Measurements from ENCODE around the gene RABGGTA. TPM values are rescaled to one million over a fixed set of nuclear protein-coding genes. Genes with fewer than 3 reads are reported as not detected.

Gene RABGGTA
- total and polyA plus RNA-seq, 2 donors (not counting 1 experiment from before 2014, with no cell fraction given), result 15.1 to 21.0 TPM

- Histone ChIP-seq H3K27me3 (ENCODE audit: control insufficient read depth, insufficient read depth, low read length) (no peaks in the 10 kb centered on the region), H3K27ac (ENCODE audit: insufficient read depth, low read length) (no peak overlapping the region), H3K9ac (ENCODE audit: insufficient read depth, low read length) (no peak overlapping the region), H3K9me3 (ENCODE audit: control insufficient read depth, insufficient read depth, low read depth, low read length) (no peaks in the 10 kb centered on the region), H3K4me1 (ENCODE audit: control insufficient read depth, extremely low read depth, insufficient read depth, low read length) (peaks cover 2% of the 10 kb centered on the region), H4K20me1 (ENCODE audit: control insufficient read depth, extremely low read depth, insufficient read depth, low read length) (no peaks in the 10 kb centered on the region), H3K79me2 (ENCODE audit: control insufficient read depth, insufficient read depth, low read length) (no peaks in the 10 kb centered on the region), H3K4me3 (replicated peaks in 1 of 4; ENCODE audit: control extremely low read depth in 1 of 4, insufficient read depth in 1 of 4, low read depth in 3 of 4, low read length in 4 of 4) (no peak overlapping the region), H2AFZ (ENCODE audit: low read length) (no peak overlapping the region), H3K36me3 (ENCODE audit: control insufficient read depth, insufficient read depth, low read length) (no peaks in the 10 kb centered on the region), H3K4me2 (ENCODE audit: extremely low read depth, insufficient read depth, low read length) (no peak overlapping the region)
- TF ChIP-seq CTCF (conservative IDR thresholded peaks at IDR 0.05 in 1 of 2, IDR thresholded peaks at IDR 0.05 in 1 of 2; ENCODE audit: low read depth in 1 of 2, low read length in 2 of 2) (no peak), EZH2 (IDR thresholded peaks at IDR 0.05; ENCODE audit: low read length, missing control alignments) (no peak)
- peak in 1 of 2 donors; percentile 65 for DNase-seq (ENCODE audit: low read depth in 2 of 2)
These were observed 19.5 kb downstream of the RABGGTA start for GRCh38 chr14:24251880-24252288.

GRCh38 chr14:24250354-24250753, 21.0 kb downstream of the RABGGTA start:
- Histone ChIP-seq H3K4me3 (replicated peaks in 1 of 4; ENCODE audit: control extremely low read depth in 1 of 4, insufficient read depth in 1 of 4, low read depth in 3 of 4, low read length in 4 of 4) (no peak overlapping the region), H3K27ac (ENCODE audit: insufficient read depth, low read length) (no peak overlapping the region), H3K9me3 (ENCODE audit: control insufficient read depth, insufficient read depth, low read depth, low read length) (no peaks in the 10 kb centered on the region), H3K4me2 (ENCODE audit: extremely low read depth, insufficient read depth, low read length) (no peak overlapping the region), H3K36me3 (ENCODE audit: control insufficient read depth, insufficient read depth, low read length) (no peaks in the 10 kb centered on the region), H3K79me2 (ENCODE audit: control insufficient read depth, insufficient read depth, low read length) (no peaks in the 10 kb centered on the region), H3K4me1 (ENCODE audit: control insufficient read depth, extremely low read depth, insufficient read depth, low read length) (peaks cover 2% of the 10 kb centered on the region), H2AFZ (ENCODE audit: low read length) (no peak overlapping the region), H3K9ac (ENCODE audit: insufficient read depth, low read length) (no peak overlapping the region), H4K20me1 (ENCODE audit: control insufficient read depth, extremely low read depth, insufficient read depth, low read length) (no peaks in the 10 kb centered on the region), H3K27me3 (ENCODE audit: control insufficient read depth, insufficient read depth, low read length) (no peaks in the 10 kb centered on the region)
- TF ChIP-seq EZH2 (IDR thresholded peaks at IDR 0.05; ENCODE audit: low read length, missing control alignments), result no peak
- DNase-seq (ENCODE audit: low read depth in 2 of 2), result no peak

- no peak overlapping the region for H2AFZ ChIP-seq (ENCODE audit: low read length)
- H3K79me2 ChIP-seq (ENCODE audit: control insufficient read depth, insufficient read depth, low read length), result no peaks in the 10 kb centered on the region
- H3K27ac ChIP-seq (ENCODE audit: insufficient read depth, low read length), result no peak overlapping the region
- H3K9me3 ChIP-seq (ENCODE audit: control insufficient read depth, insufficient read depth, low read depth, low read length), result no peaks in the 10 kb centered on the region
- no peaks in the 10 kb centered on the region for H3K36me3 ChIP-seq (ENCODE audit: control insufficient read depth, insufficient read depth, low read length)
- H3K4me1 ChIP-seq (ENCODE audit: control insufficient read depth, extremely low read depth, insufficient read depth, low read length), result peaks cover 2% of the 10 kb centered on the region
- no peak overlapping the region for H3K4me3 ChIP-seq (replicated peaks in 1 of 4; ENCODE audit: control extremely low read depth in 1 of 4, insufficient read depth in 1 of 4, low read depth in 3 of 4, low read length in 4 of 4)
- H4K20me1 ChIP-seq (ENCODE audit: control insufficient read depth, extremely low read depth, insufficient read depth, low read length), result no peaks in the 10 kb centered on the region
- no peaks in the 10 kb centered on the region for H3K27me3 ChIP-seq (ENCODE audit: control insufficient read depth, insufficient read depth, low read length)
- TF ChIP-seq CTCF (conservative IDR thresholded peaks at IDR 0.05 in 1 of 2, IDR thresholded peaks at IDR 0.05 in 1 of 2; ENCODE audit: low read depth in 1 of 2, low read length in 2 of 2) (no peak), EZH2 (IDR thresholded peaks at IDR 0.05; ENCODE audit: low read length, missing control alignments) (no peak)
- DNase-seq (ENCODE audit: low read depth in 2 of 2), result no peak
- H3K9ac ChIP-seq (ENCODE audit: insufficient read depth, low read length), result no peak overlapping the region
- no peak overlapping the region for H3K4me2 ChIP-seq (ENCODE audit: extremely low read depth, insufficient read depth, low read length)
These were observed 22.0 kb downstream of the RABGGTA start for GRCh38 chr14:24249230-24250021.
